Fibroblast of skin of abdomen (primary cell): ENCODE measurements around the gene TMEM53. TPM values are rescaled to one million over a fixed set of nuclear protein-coding genes. Genes with fewer than 3 reads are reported as not detected.
"Not testable (repeated sequence)": the region's sequence is repeated elsewhere in the genome, so short reads cannot be mapped to it uniquely, and the experiment has no call there.

Experiments
- DNase-seq: peaks from one replicate; pipeline ENCODE4 v3.0.0-alpha.2; 2013
- polyA plus RNA-seq, 2 experiments: library from polyadenylated mRNA; unstranded; fragments of 120-200 nt; gene quantifications; one replicate each; pipeline ENCODE4 v1.2.1, GENCODE V29; 2013; ENCODE audit not compliant: insufficient read length in 2 of 2

Gene TMEM53
- polyA plus RNA-seq (2013, experiment 1 of 2; ENCODE audit: insufficient read length) = 4.9 TPM
- 4.6 TPM for polyA plus RNA-seq (2013, experiment 2 of 2; ENCODE audit: insufficient read length)

GRCh38 chr1:44674113-44675000, at the start of gene TMEM53, which contains the start of gene ARMH1:
TSS of gene TMEM53 (minus strand) at chr1:44674481. CDS start at chr1:44674391, 90 bp downstream.
TSS of gene ARMH1 (plus strand) at chr1:44674714. CDS start at chr1:44689698, 14,984 bp downstream.
- peak; percentile 99 for DNase-seq

GRCh38 chr1:44723496-44724295, 49.4 kb upstream of the TMEM53 start:
- no peak for DNase-seq

GRCh38 chr1:44723064-44723463, 48.8 kb upstream of the TMEM53 start:
- DNase-seq = no peak

- peak; percentile 94 for DNase-seq
Measured at GRCh38 chr1:44721485-44722361, 47.4 kb upstream of the TMEM53 start.

- DNase-seq = no peak
Measured at GRCh38 chr1:44720281-44720680, 46.0 kb upstream of the TMEM53 start.

GRCh38 chr1:44719318-44719717, 45.0 kb upstream of the TMEM53 start:
- DNase-seq = no peak

- no peak for DNase-seq
Measured at GRCh38 chr1:44718091-44718490, 43.8 kb upstream of the TMEM53 start.

- no peak for DNase-seq
Measured at GRCh38 chr1:44717653-44718052, 43.4 kb upstream of the TMEM53 start.

GRCh38 chr1:44717156-44717555, 42.9 kb upstream of the TMEM53 start:
- no peak for DNase-seq

GRCh38 chr1:44714944-44715571, 40.8 kb upstream of the TMEM53 start:
- DNase-seq = peak; percentile 69

GRCh38 chr1:44714532-44714931, 40.3 kb upstream of the TMEM53 start:
- no peak for DNase-seq

- DNase-seq = no peak
Measured at GRCh38 chr1:44713321-44713781, 39.1 kb upstream of the TMEM53 start.

- DNase-seq = peak; percentile 39
Measured at GRCh38 chr1:44707959-44708831, 33.9 kb upstream of the TMEM53 start.

GRCh38 chr1:44707112-44707881, 33.0 kb upstream of the TMEM53 start:
- peak; percentile 94 for DNase-seq

GRCh38 chr1:44705938-44706337, 31.7 kb upstream of the TMEM53 start:
- DNase-seq = no peak

- DNase-seq = no peak
Measured at GRCh38 chr1:44705470-44705869, 31.2 kb upstream of the TMEM53 start.

- no peak for DNase-seq
Measured at GRCh38 chr1:44701141-44701573, 26.9 kb upstream of the TMEM53 start.

- no peak for DNase-seq
Measured at GRCh38 chr1:44700573-44700972, 26.3 kb upstream of the TMEM53 start.

- DNase-seq = not testable (repeated sequence)
Measured at GRCh38 chr1:44699375-44699774, 25.1 kb upstream of the TMEM53 start.

- DNase-seq = no peak
Measured at GRCh38 chr1:44698138-44698537, 23.9 kb upstream of the TMEM53 start.
